Lower lobe of right lung (tissue), 2 donors: ENCODE measurements around the gene PLCXD1. TPM values are rescaled to one million over a fixed set of nuclear protein-coding genes. Genes with fewer than 3 reads are reported as not detected.
A peak's percentile ranks its signal among the peaks of the same experiment; 100 is the strongest.

ENCODE experiments used
- ATAC-seq, 2 donors: fragments of 200-7000 bp; cut with Tn5 transposase; one replicate each; pipeline ENCODE4 v1.9.1; 2020 to 2022; ENCODE audit warnings: mild to moderate bottlenecking in 2 of 2, moderate library complexity in 2 of 2
- DNase-seq: peaks from one replicate; pipeline ENCODE4 v3.0.0-alpha.2; 2020
- H3K27ac ChIP-seq: fragments of 200-600 bp; one replicate; pipeline ENCODE4 v1.8.0; 2022
- H3K27me3 ChIP-seq: fragments of 200-600 bp; one replicate; pipeline ENCODE4 v1.8.0; 2022; ENCODE audit warnings: low read depth
- H3K36me3 ChIP-seq: fragments of 200-600 bp; one replicate; pipeline ENCODE4 v1.8.0; 2022; ENCODE audit warnings: mild to moderate bottlenecking
- H3K4me1 ChIP-seq: fragments of 200-600 bp; one replicate; pipeline ENCODE4 v1.8.0; 2022
- H3K4me3 ChIP-seq: fragments of 200-600 bp; one replicate; pipeline ENCODE4 v1.8.0; 2022; ENCODE audit warnings: mild to moderate bottlenecking
- H3K9me3 ChIP-seq: fragments of 200-600 bp; one replicate; pipeline ENCODE4 v1.8.0; 2022
- intact Hi-C: fragments of 100-400 bp; cut with DNase I; formaldehyde crosslinking; loops from one replicate; pipeline ENCODE4 v1.11.0; 2022
- total RNA-seq: library from RNA; stranded (reverse); fragmentation: NEBNext Ultra II Directional; extraction: Animal tissue kit (Norgen Biotek cat#: 25700); gene quantifications from one replicate; pipeline ENCODE4 v1.2.1, GENCODE V29; 2021
- TF ChIP-seq, protein P1 (sequence below): fragments of 200-600 bp; IDR thresholded peaks from one replicate; pipeline ENCODE4 v1.8.0; 2022; ENCODE audit warnings: antibody characterized with exemption, mild to moderate bottlenecking
- donor health status: DM: no; HTN: yes; CAD: no; lungs with severe emphysema.

Gene PLCXD1
- total RNA-seq, 1 donor from 2014 or later = 23.7 TPM

GRCh38 chrX:316351-317325 lies 35.5 kb downstream of the PLCXD1 start:
- DNase-seq (peak; percentile 58), ATAC-seq (no peak)
- TF ChIP-seq, protein P1, sequence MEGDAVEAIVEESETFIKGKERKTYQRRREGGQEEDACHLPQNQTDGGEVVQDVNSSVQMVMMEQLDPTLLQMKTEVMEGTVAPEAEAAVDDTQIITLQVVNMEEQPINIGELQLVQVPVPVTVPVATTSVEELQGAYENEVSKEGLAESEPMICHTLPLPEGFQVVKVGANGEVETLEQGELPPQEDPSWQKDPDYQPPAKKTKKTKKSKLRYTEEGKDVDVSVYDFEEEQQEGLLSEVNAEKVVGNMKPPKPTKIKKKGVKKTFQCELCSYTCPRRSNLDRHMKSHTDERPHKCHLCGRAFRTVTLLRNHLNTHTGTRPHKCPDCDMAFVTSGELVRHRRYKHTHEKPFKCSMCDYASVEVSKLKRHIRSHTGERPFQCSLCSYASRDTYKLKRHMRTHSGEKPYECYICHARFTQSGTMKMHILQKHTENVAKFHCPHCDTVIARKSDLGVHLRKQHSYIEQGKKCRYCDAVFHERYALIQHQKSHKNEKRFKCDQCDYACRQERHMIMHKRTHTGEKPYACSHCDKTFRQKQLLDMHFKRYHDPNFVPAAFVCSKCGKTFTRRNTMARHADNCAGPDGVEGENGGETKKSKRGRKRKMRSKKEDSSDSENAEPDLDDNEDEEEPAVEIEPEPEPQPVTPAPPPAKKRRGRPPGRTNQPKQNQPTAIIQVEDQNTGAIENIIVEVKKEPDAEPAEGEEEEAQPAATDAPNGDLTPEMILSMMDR = no peak
- Histone ChIP-seq H3K4me1 (peaks cover 13% of the 10 kb centered on the region), H3K9me3 (no peaks in the 10 kb centered on the region), H3K27ac (no peak overlapping the region), H3K36me3 (peaks cover 42% of the 10 kb centered on the region), H3K27me3 (no peaks in the 10 kb centered on the region), H3K4me3 (no peak overlapping the region)
- intact Hi-C loops = no loop called here

DNA sequence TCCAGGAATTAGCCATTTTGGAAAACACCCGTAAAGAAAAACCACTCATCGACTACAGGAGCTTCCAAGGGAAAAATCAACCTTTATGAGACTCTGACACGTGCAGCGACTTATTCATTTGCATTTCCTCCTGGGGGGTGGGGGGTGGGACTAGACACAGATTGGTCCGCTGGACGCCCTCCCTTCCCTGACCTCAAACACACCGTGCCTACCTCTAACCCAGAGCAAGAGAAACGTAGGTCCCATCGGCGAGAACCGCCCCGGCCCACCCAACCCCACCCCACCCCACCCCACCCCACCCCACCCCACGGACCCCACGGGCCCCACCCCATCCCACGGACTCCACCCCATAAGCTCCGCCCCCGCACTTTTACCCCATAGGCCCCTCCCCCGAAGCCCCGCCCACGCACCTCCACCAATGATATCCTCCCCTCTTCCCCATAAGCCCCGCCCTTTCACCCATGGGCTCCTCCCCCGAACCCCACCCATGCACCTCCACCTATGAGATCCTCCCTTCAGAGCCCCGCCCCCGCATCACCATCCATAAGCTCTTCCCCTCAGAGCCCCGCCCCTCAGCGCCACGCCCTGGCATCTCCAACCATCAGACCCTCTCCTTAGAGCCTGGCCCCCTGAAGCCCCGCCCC lies 36.4 kb downstream of the PLCXD1 start:
- TF ChIP-seq, protein P1 = no peak
- H3K9me3 ChIP-seq = no peaks in the 10 kb centered on the region
- ATAC-seq (no peak), DNase-seq (no peak)
- H3K27ac ChIP-seq = peak overlapping the region; percentile 92
- peaks cover 35% of the 10 kb centered on the region for H3K36me3 ChIP-seq
- no peaks in the 10 kb centered on the region for H3K27me3 ChIP-seq
- H3K4me3 ChIP-seq = peak overlapping the region; percentile 86
- H3K4me1 ChIP-seq = peaks cover 13% of the 10 kb centered on the region
- intact Hi-C loops = no loop called here

DNA sequence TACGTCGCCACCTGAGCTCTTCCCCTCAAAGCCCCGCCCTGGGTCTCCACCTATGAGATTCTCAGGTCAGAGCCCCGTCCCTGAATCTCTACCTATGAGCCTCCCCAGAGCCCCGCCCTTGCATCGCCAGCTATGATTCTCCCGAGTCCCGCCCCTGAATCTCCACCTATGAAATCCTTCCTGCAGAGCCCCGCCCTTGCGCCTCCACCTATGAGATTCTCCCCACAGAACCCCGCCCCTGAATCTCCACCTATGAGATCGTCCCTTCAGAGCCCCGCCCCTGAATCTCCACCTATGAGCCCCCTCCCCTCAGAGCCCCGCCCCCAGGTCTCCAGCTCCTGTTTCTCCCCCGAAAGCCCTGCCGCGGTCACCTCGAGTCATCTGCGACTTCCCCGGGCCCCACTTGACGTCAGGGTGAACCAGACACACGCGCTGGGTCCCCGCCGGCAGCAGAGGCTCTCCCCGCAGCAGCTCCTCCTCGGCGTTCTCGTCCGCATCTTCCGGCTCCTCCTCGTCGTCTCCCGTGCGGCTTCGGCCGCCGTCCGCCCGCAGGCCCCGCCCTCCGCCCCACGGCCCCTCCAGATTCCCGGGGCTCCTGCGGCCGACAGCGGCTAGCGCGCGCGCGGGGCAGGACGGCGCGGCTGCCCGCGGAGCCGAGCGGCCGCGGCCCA lies 37.0 kb downstream of the PLCXD1 start:
- H3K36me3 ChIP-seq = peaks cover 29% of the 10 kb centered on the region
- H3K4me3 ChIP-seq = peak overlapping the region; percentile 86
- intact Hi-C loops = no loop called here
- no peaks in the 10 kb centered on the region for H3K9me3 ChIP-seq
- DNase-seq (peak; percentile 99), ATAC-seq (peak; percentile 83 to 89)
- TF ChIP-seq, protein P1 = no peak
- no peaks in the 10 kb centered on the region for H3K27me3 ChIP-seq
- H3K27ac ChIP-seq = peak overlapping the region; percentile 92
- peaks cover 13% of the 10 kb centered on the region for H3K4me1 ChIP-seq

- Histone ChIP-seq H3K4me1 (peaks cover 13% of the 10 kb centered on the region), H3K36me3 (peaks cover 21% of the 10 kb centered on the region), H3K9me3 (no peaks in the 10 kb centered on the region), H3K27ac (peak within 1 kb of the TSS; percentile 92), H3K27me3 (no peaks in the 10 kb centered on the region), H3K4me3 (peak within 1 kb of the TSS; percentile 86)
- DNase-seq (peak; percentile 100), ATAC-seq (peak; percentile 91 to 93)
- intact Hi-C loops = no loop called here
- TF ChIP-seq, protein P1 = peak; percentile 35
Observed at GRCh38 chrX:318739-319578, 37.8 kb downstream of the PLCXD1 start, which contains the start of gene GTPBP6. GTPBP6 (minus strand) TSS chrX:318796; CDS start chrX:318787, 9 bp downstream.
